Measurements from ENCODE around the gene LMX1A. TPM values are rescaled to one million over a fixed set of nuclear protein-coding genes. Genes with fewer than 3 reads are reported as not detected.

Gene LMX1A
- total and polyA plus RNA-seq, 2 of the 13 experiments (the other 11 are each of a cell fraction or from before 2014, with no cell fraction given) = 0.07 TPM; not detected in 1

DNA sequence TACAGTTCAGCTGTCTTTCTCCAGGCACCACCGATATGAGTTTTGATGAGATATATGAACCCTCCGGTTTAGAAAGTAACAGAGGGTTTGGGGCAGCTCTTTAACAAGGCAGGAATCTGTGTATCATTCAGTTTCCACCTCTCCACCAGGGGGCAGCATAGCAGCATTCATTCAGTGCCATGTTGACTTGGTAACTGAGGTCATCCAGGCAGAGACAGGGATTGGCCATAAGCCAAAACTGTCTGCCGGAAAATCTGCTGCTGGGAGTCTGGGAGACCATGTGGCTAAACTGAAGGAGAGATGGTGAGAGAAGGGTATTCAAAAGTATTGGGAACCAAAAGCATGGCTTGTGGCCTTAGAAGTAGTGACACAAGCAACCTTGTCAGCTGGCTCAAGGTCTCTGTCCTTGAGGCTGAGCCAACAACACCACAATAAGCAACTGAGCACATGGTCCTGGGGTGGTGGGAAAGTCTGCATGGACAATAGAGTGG is 98.5 kb downstream of the LMX1A start (continued):
- no peak for TF ChIP-seq REST (IDR thresholded peaks at IDR 0.05; ENCODE audit: borderline replicate concordance in 1 of 2, low read depth in 1 of 2, low read length in 2 of 2)
- TF ChIP-seq, protein P1, sequence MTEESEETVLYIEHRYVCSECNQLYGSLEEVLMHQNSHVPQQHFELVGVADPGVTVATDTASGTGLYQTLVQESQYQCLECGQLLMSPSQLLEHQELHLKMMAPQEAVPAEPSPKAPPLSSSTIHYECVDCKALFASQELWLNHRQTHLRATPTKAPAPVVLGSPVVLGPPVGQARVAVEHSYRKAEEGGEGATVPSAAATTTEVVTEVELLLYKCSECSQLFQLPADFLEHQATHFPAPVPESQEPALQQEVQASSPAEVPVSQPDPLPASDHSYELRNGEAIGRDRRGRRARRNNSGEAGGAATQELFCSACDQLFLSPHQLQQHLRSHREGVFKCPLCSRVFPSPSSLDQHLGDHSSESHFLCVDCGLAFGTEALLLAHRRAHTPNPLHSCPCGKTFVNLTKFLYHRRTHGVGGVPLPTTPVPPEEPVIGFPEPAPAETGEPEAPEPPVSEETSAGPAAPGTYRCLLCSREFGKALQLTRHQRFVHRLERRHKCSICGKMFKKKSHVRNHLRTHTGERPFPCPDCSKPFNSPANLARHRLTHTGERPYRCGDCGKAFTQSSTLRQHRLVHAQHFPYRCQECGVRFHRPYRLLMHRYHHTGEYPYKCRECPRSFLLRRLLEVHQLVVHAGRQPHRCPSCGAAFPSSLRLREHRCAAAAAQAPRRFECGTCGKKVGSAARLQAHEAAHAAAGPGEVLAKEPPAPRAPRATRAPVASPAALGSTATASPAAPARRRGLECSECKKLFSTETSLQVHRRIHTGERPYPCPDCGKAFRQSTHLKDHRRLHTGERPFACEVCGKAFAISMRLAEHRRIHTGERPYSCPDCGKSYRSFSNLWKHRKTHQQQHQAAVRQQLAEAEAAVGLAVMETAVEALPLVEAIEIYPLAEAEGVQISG (CRISPR knock-in tag; IDR thresholded peaks at IDR 0.05) = peak; percentile 16; the same call in 1 of the 2 replicates
- no peak for TF ChIP-seq TEAD2 (CRISPR knock-in tag; IDR thresholded peaks at IDR 0.05)
- TF ChIP-seq RXRB (CRISPR knock-in tag; IDR thresholded peaks at IDR 0.05; ENCODE audit: borderline replicate concordance) = 0 out of 2 replicates have a peak, but pooled peaks have one; percentile 13
- TF ChIP-seq SMC3 (IDR thresholded peaks at IDR 0.05; ENCODE audit: low read length) = peak; percentile 60
- TF ChIP-seq DMAP1 (CRISPR knock-in tag; IDR thresholded peaks at IDR 0.05) = no peak
- no peak for TF ChIP-seq NR2F6 (IDR thresholded peaks at IDR 0.05)
- 0 out of 2 replicates have a peak, but pooled peaks have one; percentile 25 for TF ChIP-seq NR2F6 (CRISPR knock-in tag; IDR thresholded peaks at IDR 0.05)
- 0 out of 2 replicates have a peak, but pooled peaks have one; percentile 51 for TF ChIP-seq ZNF644 (CRISPR knock-in tag; IDR thresholded peaks at IDR 0.05; ENCODE audit: low read depth)
- TF ChIP-seq ZEB1 (IDR thresholded peaks at IDR 0.05; ENCODE audit: insufficient replicate concordance, low read depth) = no peak
- TF ChIP-seq, protein P2, sequence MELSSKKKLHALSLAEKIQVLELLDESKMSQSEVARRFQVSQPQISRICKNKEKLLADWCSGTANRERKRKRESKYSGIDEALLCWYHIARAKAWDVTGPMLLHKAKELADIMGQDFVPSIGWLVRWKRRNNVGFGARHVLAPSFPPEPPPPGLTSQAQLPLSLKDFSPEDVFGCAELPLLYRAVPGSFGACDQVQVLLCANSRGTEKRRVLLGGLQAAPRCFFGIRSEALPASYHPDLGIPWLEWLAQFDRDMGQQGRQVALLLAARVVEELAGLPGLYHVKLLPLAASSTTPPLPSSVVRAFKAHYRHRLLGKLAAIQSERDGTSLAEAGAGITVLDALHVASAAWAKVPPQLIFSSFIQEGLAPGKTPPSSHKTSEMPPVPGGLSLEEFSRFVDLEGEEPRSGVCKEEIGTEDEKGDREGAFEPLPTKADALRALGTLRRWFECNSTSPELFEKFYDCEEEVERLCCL (CRISPR knock-in tag; IDR thresholded peaks at IDR 0.05; ENCODE audit: borderline replicate concordance) = no peak
- 0 out of 2 replicates have a peak, but pooled peaks have one; percentile 24 for TF ChIP-seq ZMYM4 (CRISPR knock-in tag; IDR thresholded peaks at IDR 0.05)
- peak; percentile 84 for TF ChIP-seq RFX5 (IDR thresholded peaks at IDR 0.05; ENCODE audit: low read depth, low read length)
- peak; percentile 47; the same call in 1 of the 2 replicates for TF ChIP-seq STAG1 (CRISPR knock-in tag; IDR thresholded peaks at IDR 0.05)
- 0 out of 2 replicates have a peak, but pooled peaks have one; percentile 10 for TF ChIP-seq FOSL2 (CRISPR knock-in tag; IDR thresholded peaks at IDR 0.05)
- TF ChIP-seq ZC3H4 (CRISPR knock-in tag; IDR thresholded peaks at IDR 0.05; ENCODE audit: borderline replicate concordance) = no peak
- no peak for TF ChIP-seq ZNF687 (CRISPR knock-in tag; IDR thresholded peaks at IDR 0.05)
- TF ChIP-seq HNRNPL (IDR thresholded peaks at IDR 0.05; ENCODE audit: low read depth, low read length) = no peak
- no peak for TF ChIP-seq RARA (CRISPR knock-in tag; IDR thresholded peaks at IDR 0.05)
- TF ChIP-seq JUN (CRISPR knock-in tag; IDR thresholded peaks at IDR 0.05) = 0 out of 2 replicates have a peak, but pooled peaks have one; percentile 36
